Measurements from ENCODE around the gene EPS15. TPM values are rescaled to one million over a fixed set of nuclear protein-coding genes. Genes with fewer than 3 reads are reported as not detected.
"Not testable (repeated sequence)": the region's sequence is repeated elsewhere in the genome, so short reads cannot be mapped to it uniquely, and the experiment has no call there.

Gene EPS15
- total and polyA plus RNA-seq, 2 experiments from 2014 or later = 31.0 to 76.5 TPM

DNA sequence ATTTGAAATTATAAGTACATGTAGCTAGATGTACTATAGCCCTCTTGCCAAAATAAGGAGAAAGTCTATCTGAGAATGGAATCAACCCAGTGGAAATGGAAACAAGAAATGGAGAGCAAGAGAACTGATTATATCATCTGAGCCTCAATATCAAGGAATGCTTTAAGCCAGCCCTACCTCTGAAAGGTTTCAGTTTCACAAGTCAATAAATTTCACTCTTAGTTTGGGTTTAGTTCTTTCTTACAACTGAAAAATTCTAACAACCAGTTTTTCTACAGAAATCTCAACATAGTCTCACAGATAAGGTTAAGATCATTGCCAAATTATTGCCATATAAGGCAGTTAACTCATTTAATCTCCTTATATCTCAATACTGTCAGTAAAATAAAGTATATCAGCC lies 80.0 kb downstream of the EPS15 start:
- no peak overlapping the region for H3K4me3 Mint-ChIP-seq
- H3K27ac ChIP-seq (ENCODE audit: low read depth) = no peak overlapping the region; the same call in 1 of the 2 replicates
- H3K36me3 Mint-ChIP-seq (ENCODE audit: low read depth) = no peaks in the 10 kb centered on the region
- H3K4me1 ChIP-seq (ENCODE audit: insufficient read depth) = peaks cover 2% of the 10 kb centered on the region; the same call in 1 of the 2 replicates
- TF ChIP-seq EZH2 (IDR thresholded peaks at IDR 0.05; ENCODE audit: low read depth, unreplicated experiment) (no peak), ZNF331 (CRISPR knock-in tag; IDR thresholded peaks at IDR 0.05; ENCODE audit: low read depth) (no peak), JUNB (IDR thresholded peaks at IDR 0.05; ENCODE audit: unreplicated experiment) (no peak), NANOG (IDR thresholded peaks at IDR 0.05; ENCODE audit: borderline replicate concordance) (no peak), POLR2AphosphoS5 (IDR thresholded peaks at IDR 0.05; ENCODE audit: low read depth) (no peak), STAT1 (IDR thresholded peaks at IDR 0.05; ENCODE audit: unreplicated experiment) (no peak)
- TF ChIP-seq, protein P1, sequence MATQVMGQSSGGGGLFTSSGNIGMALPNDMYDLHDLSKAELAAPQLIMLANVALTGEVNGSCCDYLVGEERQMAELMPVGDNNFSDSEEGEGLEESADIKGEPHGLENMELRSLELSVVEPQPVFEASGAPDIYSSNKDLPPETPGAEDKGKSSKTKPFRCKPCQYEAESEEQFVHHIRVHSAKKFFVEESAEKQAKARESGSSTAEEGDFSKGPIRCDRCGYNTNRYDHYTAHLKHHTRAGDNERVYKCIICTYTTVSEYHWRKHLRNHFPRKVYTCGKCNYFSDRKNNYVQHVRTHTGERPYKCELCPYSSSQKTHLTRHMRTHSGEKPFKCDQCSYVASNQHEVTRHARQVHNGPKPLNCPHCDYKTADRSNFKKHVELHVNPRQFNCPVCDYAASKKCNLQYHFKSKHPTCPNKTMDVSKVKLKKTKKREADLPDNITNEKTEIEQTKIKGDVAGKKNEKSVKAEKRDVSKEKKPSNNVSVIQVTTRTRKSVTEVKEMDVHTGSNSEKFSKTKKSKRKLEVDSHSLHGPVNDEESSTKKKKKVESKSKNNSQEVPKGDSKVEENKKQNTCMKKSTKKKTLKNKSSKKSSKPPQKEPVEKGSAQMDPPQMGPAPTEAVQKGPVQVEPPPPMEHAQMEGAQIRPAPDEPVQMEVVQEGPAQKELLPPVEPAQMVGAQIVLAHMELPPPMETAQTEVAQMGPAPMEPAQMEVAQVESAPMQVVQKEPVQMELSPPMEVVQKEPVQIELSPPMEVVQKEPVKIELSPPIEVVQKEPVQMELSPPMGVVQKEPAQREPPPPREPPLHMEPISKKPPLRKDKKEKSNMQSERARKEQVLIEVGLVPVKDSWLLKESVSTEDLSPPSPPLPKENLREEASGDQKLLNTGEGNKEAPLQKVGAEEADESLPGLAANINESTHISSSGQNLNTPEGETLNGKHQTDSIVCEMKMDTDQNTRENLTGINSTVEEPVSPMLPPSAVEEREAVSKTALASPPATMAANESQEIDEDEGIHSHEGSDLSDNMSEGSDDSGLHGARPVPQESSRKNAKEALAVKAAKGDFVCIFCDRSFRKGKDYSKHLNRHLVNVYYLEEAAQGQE (IDR thresholded peaks at IDR 0.05; ENCODE audit: unreplicated experiment) = no peak
- TF ChIP-seq, protein P2, sequence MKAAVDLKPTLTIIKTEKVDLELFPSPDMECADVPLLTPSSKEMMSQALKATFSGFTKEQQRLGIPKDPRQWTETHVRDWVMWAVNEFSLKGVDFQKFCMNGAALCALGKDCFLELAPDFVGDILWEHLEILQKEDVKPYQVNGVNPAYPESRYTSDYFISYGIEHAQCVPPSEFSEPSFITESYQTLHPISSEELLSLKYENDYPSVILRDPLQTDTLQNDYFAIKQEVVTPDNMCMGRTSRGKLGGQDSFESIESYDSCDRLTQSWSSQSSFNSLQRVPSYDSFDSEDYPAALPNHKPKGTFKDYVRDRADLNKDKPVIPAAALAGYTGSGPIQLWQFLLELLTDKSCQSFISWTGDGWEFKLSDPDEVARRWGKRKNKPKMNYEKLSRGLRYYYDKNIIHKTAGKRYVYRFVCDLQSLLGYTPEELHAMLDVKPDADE (IDR thresholded peaks at IDR 0.05) = no peak
- H3K79me2 ChIP-seq (replicated peaks; ENCODE audit: insufficient read depth) = no peaks in the 10 kb centered on the region
- H3K4me2 ChIP-seq = no peak overlapping the region
- H3K27me3 Mint-ChIP-seq (ENCODE audit: insufficient read depth, low read depth, poor library complexity) = no peaks in the 10 kb centered on the region
- no peaks in the 10 kb centered on the region for H4K20me1 ChIP-seq (replicated peaks; ENCODE audit: insufficient read depth)
- H3K9me2 ChIP-seq (ENCODE audit: insufficient read depth) = no peaks in the 10 kb centered on the region
- no peak overlapping the region for H3K27ac Mint-ChIP-seq
- no peaks in the 10 kb centered on the region for H3K36me3 ChIP-seq (ENCODE audit: insufficient read depth)
- no peak for ATAC-seq
- H3K4me1 Mint-ChIP-seq = peaks cover under 1% of the 10 kb centered on the region; the same call in 1 of the 3 replicates
- H3K4me3 ChIP-seq = no peak overlapping the region
- no peaks in the 10 kb centered on the region for H3F3A ChIP-seq (replicated peaks; ENCODE audit: low read depth)
- no peak overlapping the region for H2AFZ ChIP-seq
- no peaks in the 10 kb centered on the region for H3K27me3 ChIP-seq (ENCODE audit: insufficient read depth)
- no peaks in the 10 kb centered on the region for H3K9me3 Mint-ChIP-seq
- DNase-seq (ENCODE audit: low spot score) = no peak

DNA sequence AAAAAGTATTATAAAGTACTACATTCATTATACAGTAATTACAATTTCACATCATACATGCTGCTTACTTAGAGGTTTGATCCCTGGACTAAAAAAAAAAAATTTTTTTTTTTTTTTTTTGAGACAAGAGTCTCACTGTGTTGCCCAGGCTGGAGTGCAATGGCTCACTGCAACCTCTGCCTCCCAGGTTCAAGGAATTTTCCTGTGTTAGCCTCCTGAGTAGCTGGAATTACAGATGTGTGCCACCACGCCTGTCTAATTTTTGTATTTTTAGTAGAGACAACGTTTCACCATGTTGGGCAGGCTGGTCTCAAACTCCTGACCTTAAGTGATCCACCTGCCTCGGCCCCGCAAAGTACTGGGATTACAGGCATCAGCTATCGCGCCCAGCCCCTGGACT lies 81.7 kb downstream of the EPS15 start:
- not testable (repeated sequence) for H3K27me3 ChIP-seq (ENCODE audit: insufficient read depth); H3K27me3 Mint-ChIP-seq (ENCODE audit: insufficient read depth, low read depth, poor library complexity); H3K27ac ChIP-seq (ENCODE audit: low read depth); H3K4me1 ChIP-seq (ENCODE audit: insufficient read depth); H3K36me3 Mint-ChIP-seq (ENCODE audit: low read depth); H3K79me2 ChIP-seq (replicated peaks; ENCODE audit: insufficient read depth); H3K27ac Mint-ChIP-seq; H3K36me3 ChIP-seq (ENCODE audit: insufficient read depth); H3K9me3 Mint-ChIP-seq; H3K4me3 Mint-ChIP-seq; ATAC-seq; H3F3A ChIP-seq (replicated peaks; ENCODE audit: low read depth); H4K20me1 ChIP-seq (replicated peaks; ENCODE audit: insufficient read depth); H3K4me3 ChIP-seq; H3K4me2 ChIP-seq; DNase-seq (ENCODE audit: low spot score); H3K4me1 Mint-ChIP-seq; H3K9me2 ChIP-seq (ENCODE audit: insufficient read depth); H2AFZ ChIP-seq
